Loucy (cell line): Measurements from ENCODE around the gene LIN28B.

Experiments
- H2AFZ ChIP-seq: fragments of 200-600 bp; sonication (generic); 2 replicates; pipeline ENCODE4 v1.6.0; 2016; ENCODE audit warnings: antibody characterized with exemption, mild to moderate bottlenecking, low read length, moderate library complexity
- H3F3A ChIP-seq: fragments of 200-600 bp; 2 replicates; pipeline ENCODE4 v1.6.0; 2016; ENCODE audit warnings: antibody characterized with exemption, low read depth, mild to moderate bottlenecking
- H3K27me3 ChIP-seq: fragments of 200-600 bp; sonication (generic); 2 replicates; pipeline ENCODE4 v1.6.1; 2014; ENCODE audit warnings: low read length, mild to moderate bottlenecking; ENCODE audit not compliant: insufficient read depth, poor library complexity, severe bottlenecking
- H3K36me3 ChIP-seq: fragments of 200-600 bp; sonication (generic); 2 replicates; pipeline ENCODE4 v1.6.1; 2016; ENCODE audit warnings: low read length; ENCODE audit not compliant: insufficient read depth
- H3K4me1 ChIP-seq: fragments of 200-600 bp; sonication (generic); 2 replicates; pipeline ENCODE4 v1.5.1; 2014; ENCODE audit warnings: low read length, mild to moderate bottlenecking; ENCODE audit not compliant: insufficient read depth, poor library complexity, severe bottlenecking
- H3K4me2 ChIP-seq: fragments of 200-600 bp; sonication (generic); 2 replicates; pipeline ENCODE4 v1.6.0; 2014; ENCODE audit warnings: antibody characterized with exemption, low read length, low read depth, mild to moderate bottlenecking; ENCODE audit not compliant: poor library complexity, severe bottlenecking
- H3K4me3 ChIP-seq: fragments of 200-600 bp; sonication (generic); 2 replicates; pipeline ENCODE4 v1.5.1; 2014; ENCODE audit warnings: low read length, mild to moderate bottlenecking, mixed read lengths; ENCODE audit not compliant: poor library complexity, severe bottlenecking
- H3K79me2 ChIP-seq: fragments of 200-600 bp; sonication (generic); 2 replicates; pipeline ENCODE4 v1.6.1; 2014; ENCODE audit warnings: low read length; ENCODE audit not compliant: insufficient read depth
- H3K9ac ChIP-seq: fragments of 200-600 bp; sonication (generic); 2 replicates; pipeline ENCODE4 v1.6.0; 2014; ENCODE audit warnings: mild to moderate bottlenecking, low read depth, low read length, moderate library complexity; ENCODE audit not compliant: poor library complexity, severe bottlenecking
- H3K9me2 ChIP-seq: fragments of 200-600 bp; sonication (generic); replicated peaks from 2 replicates; pipeline ENCODE4 v1.6.1; 2016; ENCODE audit warnings: low read depth, low read length, mixed read lengths
- H3K9me3 ChIP-seq: fragments of 200-600 bp; sonication (generic); 2 replicates; pipeline ENCODE4 v1.6.1; 2014; ENCODE audit warnings: mild to moderate bottlenecking, antibody characterized with exemption, low read length, low read depth; ENCODE audit not compliant: insufficient read depth
- H4K20me1 ChIP-seq: fragments of 200-600 bp; sonication (generic); 2 replicates; pipeline ENCODE4 v1.6.0; 2014; ENCODE audit warnings: antibody characterized with exemption, low read length, mild to moderate bottlenecking; ENCODE audit not compliant: insufficient read depth, poor library complexity, severe bottlenecking
- EZH2phosphoT487 ChIP-seq: fragments of 200-600 bp; IDR thresholded peaks from 2 replicates; pipeline ENCODE4 v1.6.1; 2018; ENCODE audit warnings: antibody characterized with exemption, mild to moderate bottlenecking, moderate library complexity, borderline replicate concordance
- TF ChIP-seq, protein P1 (sequence below): fragments of 200-600 bp; sonication (generic); conservative IDR thresholded peaks from 2 replicates; pipeline ENCODE4 v1.5.1; 2014; ENCODE audit warnings: mild to moderate bottlenecking, antibody characterized with exemption, low read length

LIN28B gene

DNA sequence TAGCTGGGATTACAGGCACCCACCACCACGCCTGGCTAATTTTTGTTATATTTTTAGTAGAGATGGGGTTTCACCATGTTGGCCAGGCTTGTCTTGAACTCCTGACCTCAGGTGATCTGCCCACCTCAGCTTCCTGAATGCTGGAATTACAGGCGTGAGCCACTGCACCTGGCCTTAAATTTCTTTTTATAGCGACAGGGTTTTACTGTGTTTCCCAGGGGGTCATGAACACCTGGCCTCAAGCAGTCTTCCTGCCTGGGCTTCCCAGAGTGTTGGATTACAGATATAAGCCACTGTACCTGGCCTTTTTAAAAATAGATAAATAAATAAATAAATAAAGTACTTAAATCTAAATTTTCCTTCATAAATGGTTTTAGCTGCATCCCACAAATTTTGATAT is 57.5 kb downstream of the LIN28B start:
- Histone ChIP-seq H3K9me3 (no peaks in the 10 kb centered on the region), H2AFZ (no peak overlapping the region), H3K27me3 (no peaks in the 10 kb centered on the region), H3K9me2 (no peaks in the 10 kb centered on the region), H3K9ac (no peak overlapping the region), H3K4me2 (no peak overlapping the region), H4K20me1 (no peaks in the 10 kb centered on the region), H3K4me3 (no peak overlapping the region), H3F3A (no peaks in the 10 kb centered on the region), H3K36me3 (no peaks in the 10 kb centered on the region), H3K4me1 (no peaks in the 10 kb centered on the region), H3K79me2 (peaks cover 16% of the 10 kb centered on the region; the same call in 1 of the 2 replicates)
- no peak for TF ChIP-seq EZH2phosphoT487
- TF ChIP-seq, protein P1, sequence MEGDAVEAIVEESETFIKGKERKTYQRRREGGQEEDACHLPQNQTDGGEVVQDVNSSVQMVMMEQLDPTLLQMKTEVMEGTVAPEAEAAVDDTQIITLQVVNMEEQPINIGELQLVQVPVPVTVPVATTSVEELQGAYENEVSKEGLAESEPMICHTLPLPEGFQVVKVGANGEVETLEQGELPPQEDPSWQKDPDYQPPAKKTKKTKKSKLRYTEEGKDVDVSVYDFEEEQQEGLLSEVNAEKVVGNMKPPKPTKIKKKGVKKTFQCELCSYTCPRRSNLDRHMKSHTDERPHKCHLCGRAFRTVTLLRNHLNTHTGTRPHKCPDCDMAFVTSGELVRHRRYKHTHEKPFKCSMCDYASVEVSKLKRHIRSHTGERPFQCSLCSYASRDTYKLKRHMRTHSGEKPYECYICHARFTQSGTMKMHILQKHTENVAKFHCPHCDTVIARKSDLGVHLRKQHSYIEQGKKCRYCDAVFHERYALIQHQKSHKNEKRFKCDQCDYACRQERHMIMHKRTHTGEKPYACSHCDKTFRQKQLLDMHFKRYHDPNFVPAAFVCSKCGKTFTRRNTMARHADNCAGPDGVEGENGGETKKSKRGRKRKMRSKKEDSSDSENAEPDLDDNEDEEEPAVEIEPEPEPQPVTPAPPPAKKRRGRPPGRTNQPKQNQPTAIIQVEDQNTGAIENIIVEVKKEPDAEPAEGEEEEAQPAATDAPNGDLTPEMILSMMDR, result no peak

DNA sequence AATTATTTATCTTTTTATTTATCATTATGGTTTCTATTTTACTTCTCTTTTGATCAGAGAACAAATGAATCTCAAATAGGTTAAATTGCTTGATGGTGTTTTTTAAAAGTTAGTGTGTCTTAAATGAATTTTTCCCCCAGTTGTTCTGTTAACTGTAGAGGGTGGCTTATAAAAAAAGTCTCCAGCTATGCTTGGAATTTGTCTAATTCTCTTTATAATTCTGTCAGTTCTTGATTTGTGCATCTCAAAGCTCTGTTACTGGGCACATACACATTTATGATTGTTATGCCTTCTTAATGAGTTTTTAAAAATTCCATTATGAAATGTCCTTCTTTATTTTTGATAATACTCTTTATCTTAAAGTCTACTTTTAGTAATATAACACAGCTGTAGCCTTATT is 58.0 kb downstream of the LIN28B start:
- Histone ChIP-seq H3K9ac (no peak overlapping the region), H3K9me2 (no peaks in the 10 kb centered on the region), H3K36me3 (no peaks in the 10 kb centered on the region), H3K4me3 (no peak overlapping the region), H3K4me2 (no peak overlapping the region), H3K9me3 (no peaks in the 10 kb centered on the region), H3K4me1 (no peaks in the 10 kb centered on the region), H3F3A (no peaks in the 10 kb centered on the region), H2AFZ (no peak overlapping the region), H3K27me3 (no peaks in the 10 kb centered on the region), H3K79me2 (peaks cover 16% of the 10 kb centered on the region; the same call in 1 of the 2 replicates), H4K20me1 (no peaks in the 10 kb centered on the region)
- TF ChIP-seq, protein P1, result no peak
- no peak for TF ChIP-seq EZH2phosphoT487

- Histone ChIP-seq H3K27me3 (no peaks in the 10 kb centered on the region), H2AFZ (no peak overlapping the region), H4K20me1 (no peaks in the 10 kb centered on the region), H3K9ac (no peak overlapping the region), H3K9me3 (no peaks in the 10 kb centered on the region), H3K4me1 (no peaks in the 10 kb centered on the region), H3K36me3 (no peaks in the 10 kb centered on the region), H3F3A (no peaks in the 10 kb centered on the region), H3K4me2 (no peak overlapping the region), H3K9me2 (no peaks in the 10 kb centered on the region), H3K4me3 (no peak overlapping the region), H3K79me2 (peaks cover 16% of the 10 kb centered on the region; the same call in 1 of the 2 replicates)
- TF ChIP-seq, protein P1, result no peak
- no peak for TF ChIP-seq EZH2phosphoT487
Measured at GRCh38 chr6:105015482-105015881, 58.6 kb downstream of the LIN28B start.
